Measurements from ENCODE around the gene RBMS3.

- no peak for TF ChIP-seq POLR2AphosphoS5 (IDR thresholded peaks at IDR 0.05)
- TF ChIP-seq, protein P1, sequence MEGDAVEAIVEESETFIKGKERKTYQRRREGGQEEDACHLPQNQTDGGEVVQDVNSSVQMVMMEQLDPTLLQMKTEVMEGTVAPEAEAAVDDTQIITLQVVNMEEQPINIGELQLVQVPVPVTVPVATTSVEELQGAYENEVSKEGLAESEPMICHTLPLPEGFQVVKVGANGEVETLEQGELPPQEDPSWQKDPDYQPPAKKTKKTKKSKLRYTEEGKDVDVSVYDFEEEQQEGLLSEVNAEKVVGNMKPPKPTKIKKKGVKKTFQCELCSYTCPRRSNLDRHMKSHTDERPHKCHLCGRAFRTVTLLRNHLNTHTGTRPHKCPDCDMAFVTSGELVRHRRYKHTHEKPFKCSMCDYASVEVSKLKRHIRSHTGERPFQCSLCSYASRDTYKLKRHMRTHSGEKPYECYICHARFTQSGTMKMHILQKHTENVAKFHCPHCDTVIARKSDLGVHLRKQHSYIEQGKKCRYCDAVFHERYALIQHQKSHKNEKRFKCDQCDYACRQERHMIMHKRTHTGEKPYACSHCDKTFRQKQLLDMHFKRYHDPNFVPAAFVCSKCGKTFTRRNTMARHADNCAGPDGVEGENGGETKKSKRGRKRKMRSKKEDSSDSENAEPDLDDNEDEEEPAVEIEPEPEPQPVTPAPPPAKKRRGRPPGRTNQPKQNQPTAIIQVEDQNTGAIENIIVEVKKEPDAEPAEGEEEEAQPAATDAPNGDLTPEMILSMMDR (IDR thresholded peaks at IDR 0.05), result no peak
- TF ChIP-seq POLR2A (IDR thresholded peaks at IDR 0.05), result no peak
- TF ChIP-seq EP300 (IDR thresholded peaks at IDR 0.05), result no peak
These were observed 651.9 kb downstream of the RBMS3 start for GRCh38 chr3:29932696-29933325.

Data from upper lobe of left lung (tissue), 4 donors.